ENCODE data around the gene VAV2. TPM values are rescaled to one million over a fixed set of nuclear protein-coding genes. Genes with fewer than 3 reads are reported as not detected.

VAV2 gene
- total and polyA plus RNA-seq, 2 of the 4 experiments (the other 2 are of a cell fraction) = 10.8 to 13.4 TPM

DNA sequence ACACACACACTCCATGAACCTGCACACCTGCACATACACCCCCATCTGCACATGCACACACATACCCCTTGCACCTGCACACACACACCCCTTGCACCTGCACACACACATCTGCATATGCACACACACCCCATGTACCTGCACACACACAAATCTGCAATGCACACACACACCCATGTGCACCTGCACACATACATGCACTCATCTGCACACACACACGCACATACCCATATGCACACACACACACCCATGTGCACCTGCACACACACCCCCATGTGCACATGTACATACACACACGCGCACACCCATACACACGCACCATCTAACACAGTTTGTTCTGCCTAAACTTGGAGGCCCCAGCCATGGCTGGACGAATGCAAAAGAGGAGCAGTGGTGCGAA, 138.1 kb downstream of the VAV2 start:
- TF ChIP-seq NFE2L2 (IDR thresholded peaks at IDR 0.05; ENCODE audit: low read depth, low read length) (no peak), RCOR1 (IDR thresholded peaks at IDR 0.05; ENCODE audit: insufficient replicate concordance, low read length) (no peak), RFX5 (IDR thresholded peaks at IDR 0.05; ENCODE audit: low read depth, low read length) (no peak), SMC3 (IDR thresholded peaks at IDR 0.05; ENCODE audit: low read depth, low read length) (no peak), MAZ (IDR thresholded peaks at IDR 0.05; ENCODE audit: borderline replicate concordance, low read depth, low read length) (no peak), POLR2A (IDR thresholded peaks at IDR 0.05; ENCODE audit: low read depth, low read length) (no peak), CHD1 (IDR thresholded peaks at IDR 0.05; ENCODE audit: low read depth, low read length) (no peak), MXI1 (IDR thresholded peaks at IDR 0.05; ENCODE audit: borderline replicate concordance, low read depth, low read length) (no peak), CEBPB (IDR thresholded peaks at IDR 0.05; ENCODE audit: low read depth, low read length) (no peak), BHLHE40 (IDR thresholded peaks at IDR 0.05; ENCODE audit: low read depth, low read length) (no peak), MAFK (IDR thresholded peaks at IDR 0.05; ENCODE audit: low read depth, low read length) (no peak), RAD21 (IDR thresholded peaks at IDR 0.05; ENCODE audit: low read length) (no peak), FOS (IDR thresholded peaks at IDR 0.05; ENCODE audit: low read depth, low read length) (no peak)
- TF ChIP-seq, protein P1, sequence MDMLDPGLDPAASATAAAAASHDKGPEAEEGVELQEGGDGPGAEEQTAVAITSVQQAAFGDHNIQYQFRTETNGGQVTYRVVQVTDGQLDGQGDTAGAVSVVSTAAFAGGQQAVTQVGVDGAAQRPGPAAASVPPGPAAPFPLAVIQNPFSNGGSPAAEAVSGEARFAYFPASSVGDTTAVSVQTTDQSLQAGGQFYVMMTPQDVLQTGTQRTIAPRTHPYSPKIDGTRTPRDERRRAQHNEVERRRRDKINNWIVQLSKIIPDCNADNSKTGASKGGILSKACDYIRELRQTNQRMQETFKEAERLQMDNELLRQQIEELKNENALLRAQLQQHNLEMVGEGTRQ (IDR thresholded peaks at IDR 0.05; ENCODE audit: low read depth, low read length) = no peak
- TF ChIP-seq, protein P2, sequence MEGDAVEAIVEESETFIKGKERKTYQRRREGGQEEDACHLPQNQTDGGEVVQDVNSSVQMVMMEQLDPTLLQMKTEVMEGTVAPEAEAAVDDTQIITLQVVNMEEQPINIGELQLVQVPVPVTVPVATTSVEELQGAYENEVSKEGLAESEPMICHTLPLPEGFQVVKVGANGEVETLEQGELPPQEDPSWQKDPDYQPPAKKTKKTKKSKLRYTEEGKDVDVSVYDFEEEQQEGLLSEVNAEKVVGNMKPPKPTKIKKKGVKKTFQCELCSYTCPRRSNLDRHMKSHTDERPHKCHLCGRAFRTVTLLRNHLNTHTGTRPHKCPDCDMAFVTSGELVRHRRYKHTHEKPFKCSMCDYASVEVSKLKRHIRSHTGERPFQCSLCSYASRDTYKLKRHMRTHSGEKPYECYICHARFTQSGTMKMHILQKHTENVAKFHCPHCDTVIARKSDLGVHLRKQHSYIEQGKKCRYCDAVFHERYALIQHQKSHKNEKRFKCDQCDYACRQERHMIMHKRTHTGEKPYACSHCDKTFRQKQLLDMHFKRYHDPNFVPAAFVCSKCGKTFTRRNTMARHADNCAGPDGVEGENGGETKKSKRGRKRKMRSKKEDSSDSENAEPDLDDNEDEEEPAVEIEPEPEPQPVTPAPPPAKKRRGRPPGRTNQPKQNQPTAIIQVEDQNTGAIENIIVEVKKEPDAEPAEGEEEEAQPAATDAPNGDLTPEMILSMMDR (conservative IDR thresholded peaks at IDR 0.05; ENCODE audit: low read depth, low read length) = no peak
- TF ChIP-seq, protein P3, sequence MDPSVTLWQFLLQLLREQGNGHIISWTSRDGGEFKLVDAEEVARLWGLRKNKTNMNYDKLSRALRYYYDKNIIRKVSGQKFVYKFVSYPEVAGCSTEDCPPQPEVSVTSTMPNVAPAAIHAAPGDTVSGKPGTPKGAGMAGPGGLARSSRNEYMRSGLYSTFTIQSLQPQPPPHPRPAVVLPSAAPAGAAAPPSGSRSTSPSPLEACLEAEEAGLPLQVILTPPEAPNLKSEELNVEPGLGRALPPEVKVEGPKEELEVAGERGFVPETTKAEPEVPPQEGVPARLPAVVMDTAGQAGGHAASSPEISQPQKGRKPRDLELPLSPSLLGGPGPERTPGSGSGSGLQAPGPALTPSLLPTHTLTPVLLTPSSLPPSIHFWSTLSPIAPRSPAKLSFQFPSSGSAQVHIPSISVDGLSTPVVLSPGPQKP (IDR thresholded peaks at IDR 0.05; ENCODE audit: borderline replicate concordance, low read depth, low read length) = no peak

More for the DNA sequence above, 138.1 kb downstream of the VAV2 start:
- Histone ChIP-seq H4K91ac (ENCODE audit: insufficient read depth, low read depth, low read length) (no peak overlapping the region), H3K36me3 (ENCODE audit: control insufficient read depth, insufficient read depth, low read length) (no peaks in the 10 kb centered on the region; the same call in 1 of the 2 replicates), H2BK120ac (ENCODE audit: low read depth, low read length) (no peak overlapping the region), H4K8ac (ENCODE audit: low read depth in 2 of 2, low read length in 2 of 2) (no peak overlapping the region), H3K4ac (ENCODE audit: low read depth, low read length) (no peak overlapping the region), H3K14ac (replicated peaks; ENCODE audit: low read depth, low read length) (no peak overlapping the region), H3K27me3 (ENCODE audit: control insufficient read depth, insufficient read depth, low read length) (no peaks in the 10 kb centered on the region), H3K9ac (ENCODE audit: low read depth, low read length) (no peak overlapping the region), H2AFZ (replicated peaks; ENCODE audit: low read length, poor library complexity) (no peak overlapping the region), H2BK20ac (ENCODE audit: low read depth, low read length) (no peak overlapping the region), H2BK5ac (ENCODE audit: low read depth, low read length, poor library complexity, severe bottlenecking) (no peak overlapping the region), H3K79me1 (ENCODE audit: low read depth in 1 of 2, low read length in 2 of 2) (peaks cover 27 to 66% of the 10 kb centered on the region in 2 experiments), H3K4me2 (ENCODE audit: low read depth, low read length) (no peak overlapping the region), H3K23ac (ENCODE audit: low read depth, low read length) (no peak overlapping the region), H3K9me3 (ENCODE audit: control insufficient read depth, insufficient read depth, low read length) (no peaks in the 10 kb centered on the region), H3K9me1 (ENCODE audit: insufficient read depth, low read length) (peaks cover 31% of the 10 kb centered on the region), H4K20me1 (ENCODE audit: insufficient read depth, low read length) (0 out of 2 replicates have a peak, but pooled peaks cover 13% of the 10 kb centered on the region), H4K5ac (ENCODE audit: low read depth, low read length) (no peak overlapping the region), H2BK15ac (ENCODE audit: low read depth, low read length) (no peak overlapping the region), H3K4me1 (ENCODE audit: control insufficient read depth, insufficient read depth, low read length) (peaks cover 12% of the 10 kb centered on the region), H3K4me3 (ENCODE audit: insufficient read depth, low read depth, low read length) (no peak overlapping the region), H2AK5ac (ENCODE audit: low read depth, low read length) (no peak overlapping the region), H2AK9ac (replicated peaks; ENCODE audit: low read depth, low read length, poor library complexity) (no peak overlapping the region), H3K18ac (ENCODE audit: low read depth, low read length) (no peak overlapping the region), H3K27ac (ENCODE audit: insufficient read depth, low read length) (no peak overlapping the region), H3K56ac (ENCODE audit: extremely low read depth, insufficient read depth, low read length) (no peak overlapping the region)
- dilution Hi-C loops (cut with HindIII; ENCODE audit: low sequenced_read_pairs, unreplicated experiment) (no loop called here), in situ Hi-C loops (cut with MboI; ENCODE audit: low sequenced_read_pairs) (no loop called here), intact Hi-C loops (cut with micrococcal nuclease) (no loop called here)
- ATAC-seq (ENCODE audit: low read depth) (no peak), DNase-seq (no peak)
- 100% methylated on average over 6 of the region's 6 CpGs; no CpG with 5 or more reads in 1 of the 2 experiments for WGBS, 2 experiments (ENCODE audit: extremely low coverage in 2 of 2, insufficient read length in 1 of 2)
- BruUV-seq (replicated peaks) = no TSS peak
- ChIA-PET CTCF (no interaction called here), POLR2A (ENCODE audit: unreplicated experiment) (no interaction called here)
